SK-N-SH treated with all-trans-retinoic acid at 6 μM for 48 hours (cell line): ENCODE results near the gene IPO5.
A peak's percentile ranks its signal among the peaks of the same experiment; 100 is the strongest.
"Not testable (repeated sequence)": the region's sequence is repeated elsewhere in the genome, so short reads cannot be mapped to it uniquely, and the experiment has no call there.

ENCODE experiments used
- ATAC-seq: fragments of 200-7000 bp; cut with Tn5 transposase; 3 replicates; pipeline ENCODE4 v1.9.1; 2020; ENCODE audit warnings: mild to moderate bottlenecking, moderate library complexity
- ARNTL ChIP-seq: fragments of 450-650 bp; formaldehyde crosslinking; IDR thresholded peaks from 2 replicates; pipeline ENCODE4 v1.5.0; 2020; ENCODE audit warnings: low read depth, mild to moderate bottlenecking, moderate library complexity, borderline replicate concordance
- BACH2 ChIP-seq: fragments of 250-450 bp; sonication (Bioruptor Pico); IDR thresholded peaks from 2 replicates; pipeline ENCODE4 v1.9.0; 2021; ENCODE audit warnings: mild to moderate bottlenecking, borderline replicate concordance
- CSDC2 ChIP-seq: fragments of 250-450 bp; sonication (Bioruptor Pico); IDR thresholded peaks from 2 replicates; pipeline ENCODE4 v1.5.0; 2020; ENCODE audit warnings: mild to moderate bottlenecking, moderate library complexity
- CSRNP3 ChIP-seq: fragments of 250-450 bp; sonication (Bioruptor Pico); IDR thresholded peaks from 2 replicates; pipeline ENCODE4 v1.5.1; 2021; ENCODE audit warnings: mild to moderate bottlenecking, moderate library complexity
- ESRRG ChIP-seq: fragments of 250-450 bp; sonication (Bioruptor Pico); IDR thresholded peaks from 2 replicates; pipeline ENCODE4 v1.6.1; 2021; ENCODE audit warnings: mild to moderate bottlenecking
- GLIS3 ChIP-seq: fragments of 250-450 bp; sonication (Bioruptor Pico); IDR thresholded peaks from 2 replicates; pipeline ENCODE4 v1.5.0; 2020; ENCODE audit warnings: mild to moderate bottlenecking, moderate library complexity
- ISL1 ChIP-seq: fragments of 250-450 bp; sonication (Bioruptor Pico); IDR thresholded peaks from 2 replicates; pipeline ENCODE4 v2.1.2; 2022; ENCODE audit warnings: mild to moderate bottlenecking, moderate library complexity
- OSR1 ChIP-seq: fragments of 250-450 bp; sonication (Bioruptor Pico); IDR thresholded peaks from 2 replicates; pipeline ENCODE4 v1.8.0; 2022; ENCODE audit warnings: moderate library complexity, mild to moderate bottlenecking, inconsistent platforms
- PPARA ChIP-seq: fragments of 250-450 bp; sonication (Bioruptor Pico); IDR thresholded peaks from 2 replicates; pipeline ENCODE4 v1.5.0; 2020; ENCODE audit warnings: mild to moderate bottlenecking, borderline replicate concordance
- RARB ChIP-seq: fragments of 250-450 bp; sonication (Bioruptor Pico); IDR thresholded peaks from 2 replicates; pipeline ENCODE4 v1.8.0; 2021; ENCODE audit warnings: mild to moderate bottlenecking, moderate library complexity
- SNAI2 ChIP-seq: fragments of 250-450 bp; sonication (Bioruptor Pico); IDR thresholded peaks from 2 replicates; pipeline ENCODE4 v1.5.0; 2020; ENCODE audit warnings: mild to moderate bottlenecking, moderate library complexity
- TCF4 ChIP-seq: fragments of 250-450 bp; sonication (Bioruptor Pico); IDR thresholded peaks from 2 replicates; pipeline ENCODE4 v1.8.0; 2021; ENCODE audit warnings: mild to moderate bottlenecking, moderate library complexity, borderline replicate concordance
- TSHZ2 ChIP-seq: fragments of 250-450 bp; sonication (Bioruptor Pico); IDR thresholded peaks from 2 replicates; pipeline ENCODE4 v1.5.0; 2020; ENCODE audit warnings: mild to moderate bottlenecking, moderate library complexity
- ZC3H10 ChIP-seq: fragments of 250-450 bp; sonication (Bioruptor Pico); IDR thresholded peaks from 2 replicates; pipeline ENCODE4 v1.5.1; 2021; ENCODE audit warnings: mild to moderate bottlenecking, moderate library complexity
- ZFP3 ChIP-seq: fragments of 250-450 bp; sonication (Bioruptor Pico); IDR thresholded peaks from 2 replicates; pipeline ENCODE4 v1.5.0; 2020; ENCODE audit warnings: mild to moderate bottlenecking, moderate library complexity
- ZFP30 ChIP-seq: fragments of 450-650 bp; formaldehyde crosslinking; IDR thresholded peaks from 2 replicates; pipeline ENCODE4 v1.5.0; 2022; ENCODE audit warnings: mild to moderate bottlenecking, moderate library complexity
- ZNF565 ChIP-seq: fragments of 450-650 bp; formaldehyde crosslinking; conservative IDR thresholded peaks from 2 replicates; pipeline ENCODE4 v1.5.0; 2020; ENCODE audit warnings: low read depth, mild to moderate bottlenecking, moderate library complexity
- ZNF8 ChIP-seq: fragments of 450-650 bp; formaldehyde crosslinking; IDR thresholded peaks from 2 replicates; pipeline ENCODE4 v1.5.0; 2020; ENCODE audit warnings: mild to moderate bottlenecking, moderate library complexity
- TF ChIP-seq, protein P1 (sequence below): fragments of 250-450 bp; sonication (Bioruptor Pico); IDR thresholded peaks from 2 replicates; pipeline ENCODE4 v1.8.0; 2020; ENCODE audit warnings: mild to moderate bottlenecking, moderate library complexity, borderline replicate concordance
- TF ChIP-seq, protein P2 (sequence below): fragments of 250-450 bp; sonication (Bioruptor Pico); IDR thresholded peaks from 2 replicates; pipeline ENCODE4 v1.8.0; 2021; ENCODE audit warnings: low read depth, mild to moderate bottlenecking, moderate library complexity, borderline replicate concordance

Gene IPO5

GRCh38 chr13:97945792-97946419, 7.6 kb upstream of the IPO5 start:
- ATAC-seq, result no peak

GRCh38 chr13:97946951-97947588, 6.4 kb upstream of the IPO5 start:
- TF ChIP-seq ARNTL (CRISPR knock-in tag), result no peak
- ATAC-seq, result peak; percentile 83

More at GRCh38 chr13:97945792-97946419, 7.6 kb upstream of the IPO5 start:
- no peak for TF ChIP-seq BACH2 (CRISPR knock-in tag)
- TF ChIP-seq PPARA (CRISPR knock-in tag), result no peak
- TF ChIP-seq ZNF8 (CRISPR knock-in tag), result no peak
- TF ChIP-seq TSHZ2, result no peak
- TF ChIP-seq CSDC2 (CRISPR knock-in tag), result no peak
- TF ChIP-seq ZNF565 (CRISPR knock-in tag), result no peak
- no peak for TF ChIP-seq ISL1 (CRISPR knock-in tag)
- TF ChIP-seq, protein P1, sequence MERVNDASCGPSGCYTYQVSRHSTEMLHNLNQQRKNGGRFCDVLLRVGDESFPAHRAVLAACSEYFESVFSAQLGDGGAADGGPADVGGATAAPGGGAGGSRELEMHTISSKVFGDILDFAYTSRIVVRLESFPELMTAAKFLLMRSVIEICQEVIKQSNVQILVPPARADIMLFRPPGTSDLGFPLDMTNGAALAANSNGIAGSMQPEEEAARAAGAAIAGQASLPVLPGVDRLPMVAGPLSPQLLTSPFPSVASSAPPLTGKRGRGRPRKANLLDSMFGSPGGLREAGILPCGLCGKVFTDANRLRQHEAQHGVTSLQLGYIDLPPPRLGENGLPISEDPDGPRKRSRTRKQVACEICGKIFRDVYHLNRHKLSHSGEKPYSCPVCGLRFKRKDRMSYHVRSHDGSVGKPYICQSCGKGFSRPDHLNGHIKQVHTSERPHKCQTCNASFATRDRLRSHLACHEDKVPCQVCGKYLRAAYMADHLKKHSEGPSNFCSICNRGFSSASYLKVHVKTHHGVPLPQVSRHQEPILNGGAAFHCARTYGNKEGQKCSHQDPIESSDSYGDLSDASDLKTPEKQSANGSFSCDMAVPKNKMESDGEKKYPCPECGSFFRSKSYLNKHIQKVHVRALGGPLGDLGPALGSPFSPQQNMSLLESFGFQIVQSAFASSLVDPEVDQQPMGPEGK (CRISPR knock-in tag), result no peak
- no peak for TF ChIP-seq ESRRG (CRISPR knock-in tag)
- no peak for TF ChIP-seq SNAI2
- TF ChIP-seq RARB (CRISPR knock-in tag), result no peak
- no peak for TF ChIP-seq ARNTL (CRISPR knock-in tag)
- no peak for TF ChIP-seq GLIS3 (CRISPR knock-in tag)
- no peak for TF ChIP-seq ZFP3 (CRISPR knock-in tag)
- no peak for TF ChIP-seq ZFP30

DNA sequence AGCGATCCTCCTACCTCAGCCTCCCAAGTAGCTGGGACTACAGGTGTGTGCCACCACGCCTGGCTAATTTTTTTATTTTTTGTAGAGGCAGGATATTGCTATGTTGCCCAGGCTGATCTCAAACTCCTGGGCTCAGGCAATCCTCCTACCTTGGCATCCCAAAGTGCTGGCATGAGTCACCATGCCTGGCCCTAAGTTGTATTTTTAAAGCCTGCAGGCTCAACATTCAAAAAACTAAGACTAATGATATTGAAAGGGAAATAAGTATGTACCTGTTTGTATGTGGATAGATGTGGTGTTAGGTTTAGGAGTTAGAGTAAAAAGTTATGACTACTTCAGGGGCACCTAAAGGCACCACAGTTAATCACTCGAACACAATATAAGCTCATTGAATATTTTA, 5.4 kb upstream of the IPO5 start:
- TF ChIP-seq SNAI2 (no peak), BACH2 (CRISPR knock-in tag) (no peak), RARB (CRISPR knock-in tag) (no peak), ZFP3 (CRISPR knock-in tag) (no peak), CSRNP3 (CRISPR knock-in tag) (no peak), TCF4 (CRISPR knock-in tag) (no peak), ZC3H10 (CRISPR knock-in tag) (no peak), ISL1 (CRISPR knock-in tag) (no peak), ZNF565 (CRISPR knock-in tag) (no peak), ARNTL (CRISPR knock-in tag) (no peak), OSR1 (CRISPR knock-in tag) (no peak), CSDC2 (CRISPR knock-in tag) (no peak), ESRRG (CRISPR knock-in tag) (no peak), TSHZ2 (no peak)
- TF ChIP-seq, protein P2, sequence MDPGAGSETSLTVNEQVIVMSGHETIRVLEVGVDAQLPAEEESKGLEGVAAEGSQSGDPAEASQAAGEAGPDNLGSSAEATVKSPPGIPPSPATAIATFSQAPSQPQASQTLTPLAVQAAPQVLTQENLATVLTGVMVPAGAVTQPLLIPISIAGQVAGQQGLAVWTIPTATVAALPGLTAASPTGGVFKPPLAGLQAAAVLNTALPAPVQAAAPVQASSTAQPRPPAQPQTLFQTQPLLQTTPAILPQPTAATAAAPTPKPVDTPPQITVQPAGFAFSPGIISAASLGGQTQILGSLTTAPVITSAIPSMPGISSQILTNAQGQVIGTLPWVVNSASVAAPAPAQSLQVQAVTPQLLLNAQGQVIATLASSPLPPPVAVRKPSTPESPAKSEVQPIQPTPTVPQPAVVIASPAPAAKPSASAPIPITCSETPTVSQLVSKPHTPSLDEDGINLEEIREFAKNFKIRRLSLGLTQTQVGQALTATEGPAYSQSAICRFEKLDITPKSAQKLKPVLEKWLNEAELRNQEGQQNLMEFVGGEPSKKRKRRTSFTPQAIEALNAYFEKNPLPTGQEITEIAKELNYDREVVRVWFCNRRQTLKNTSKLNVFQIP, result no peak
- ATAC-seq, result peak; percentile 35; the same call in 1 of the 3 replicates

DNA sequence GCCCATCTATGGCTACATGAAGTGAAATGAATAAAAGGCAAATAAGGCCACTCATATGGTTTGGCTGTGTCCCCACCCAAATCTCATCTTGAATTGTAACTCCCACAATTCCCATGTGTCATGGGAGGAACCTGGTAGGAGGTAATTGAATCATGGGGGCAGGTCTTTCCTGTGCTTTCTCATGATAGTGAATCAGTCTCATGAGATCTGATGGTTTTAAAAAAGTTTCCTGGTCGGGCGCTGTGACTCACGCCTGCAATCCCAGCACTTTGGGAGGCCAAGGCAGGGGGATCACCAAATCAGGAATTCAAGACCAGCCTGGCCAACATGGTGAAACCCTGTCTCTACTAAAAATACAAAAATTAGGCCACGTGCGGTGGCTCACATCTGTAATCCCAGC, 4.2 kb upstream of the IPO5 start:
- ATAC-seq, result not testable (repeated sequence)
